Esophagus squamous epithelium (tissue), 4 donors: ENCODE data around the gene TKTL2.
A peak's percentile ranks its signal among the peaks of the same experiment; 100 is the strongest.

Experiments
- POLR2A ChIP-seq, 4 donors: fragments of 450-650 bp; IDR thresholded peaks; one replicate each; pipeline ENCODE4 v1.6.1; 2017; ENCODE audit warnings: antibody characterized with exemption in 4 of 4, mild to moderate bottlenecking in 4 of 4, moderate library complexity in 3 of 4
- TF ChIP-seq, protein P1 (sequence below), 6 experiments: fragments of 450-650 bp in 4 of 6; fragments of 200-600 bp in 2 of 6; sonication (generic) in 2 of 6; IDR thresholded peaks; one replicate each; pipeline ENCODE4 v1.5.1; 2016 to 2019; ENCODE audit warnings: antibody characterized with exemption in 6 of 6, mild to moderate bottlenecking in 4 of 6, moderate library complexity in 4 of 6

DNA sequence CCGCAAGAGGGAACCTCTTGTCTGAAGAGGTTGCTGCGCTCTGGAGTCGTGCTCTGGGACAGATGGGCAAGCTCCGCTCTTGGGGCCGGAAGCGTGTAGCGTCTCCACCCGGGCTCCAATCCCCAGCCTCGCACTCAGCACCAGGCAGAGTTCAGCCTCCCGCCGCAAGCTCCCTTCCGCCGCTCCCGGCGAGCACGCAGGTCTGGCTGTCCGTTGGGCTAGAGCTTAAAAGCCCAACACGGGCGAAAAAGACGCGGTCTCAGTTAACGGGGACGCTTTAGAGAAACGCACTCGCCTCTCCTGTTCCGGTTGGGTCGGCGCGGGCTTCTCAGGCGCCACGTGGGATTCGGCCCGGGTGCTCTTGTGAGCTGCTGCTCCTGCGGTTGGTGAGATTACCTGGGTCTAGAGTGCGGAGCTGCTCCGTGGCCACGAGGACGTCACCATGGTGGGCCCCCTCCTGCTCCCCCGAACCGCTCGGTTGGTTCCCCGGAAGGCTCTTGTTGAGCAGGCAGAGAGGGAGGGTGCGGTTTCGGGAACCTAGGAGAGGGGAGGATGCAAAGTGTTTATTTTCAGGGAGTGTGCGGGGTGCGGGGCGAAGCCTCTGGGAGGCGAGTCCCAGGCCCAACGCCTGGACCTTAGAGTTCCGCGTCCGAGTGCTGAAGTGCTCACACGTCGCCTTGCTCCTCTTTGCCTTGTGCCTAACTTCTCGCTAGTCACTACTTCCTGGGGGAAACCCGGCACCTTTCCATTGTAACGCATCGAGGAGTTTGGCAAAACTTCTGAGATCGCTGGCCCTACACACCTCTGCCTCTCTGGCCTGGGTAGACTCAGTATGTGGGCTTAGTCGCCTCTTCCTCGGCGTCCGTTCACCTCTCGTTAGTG is 21.0 kb upstream of the TKTL2 start, which contains the start of gene TMA16:
- TF ChIP-seq, protein P1, sequence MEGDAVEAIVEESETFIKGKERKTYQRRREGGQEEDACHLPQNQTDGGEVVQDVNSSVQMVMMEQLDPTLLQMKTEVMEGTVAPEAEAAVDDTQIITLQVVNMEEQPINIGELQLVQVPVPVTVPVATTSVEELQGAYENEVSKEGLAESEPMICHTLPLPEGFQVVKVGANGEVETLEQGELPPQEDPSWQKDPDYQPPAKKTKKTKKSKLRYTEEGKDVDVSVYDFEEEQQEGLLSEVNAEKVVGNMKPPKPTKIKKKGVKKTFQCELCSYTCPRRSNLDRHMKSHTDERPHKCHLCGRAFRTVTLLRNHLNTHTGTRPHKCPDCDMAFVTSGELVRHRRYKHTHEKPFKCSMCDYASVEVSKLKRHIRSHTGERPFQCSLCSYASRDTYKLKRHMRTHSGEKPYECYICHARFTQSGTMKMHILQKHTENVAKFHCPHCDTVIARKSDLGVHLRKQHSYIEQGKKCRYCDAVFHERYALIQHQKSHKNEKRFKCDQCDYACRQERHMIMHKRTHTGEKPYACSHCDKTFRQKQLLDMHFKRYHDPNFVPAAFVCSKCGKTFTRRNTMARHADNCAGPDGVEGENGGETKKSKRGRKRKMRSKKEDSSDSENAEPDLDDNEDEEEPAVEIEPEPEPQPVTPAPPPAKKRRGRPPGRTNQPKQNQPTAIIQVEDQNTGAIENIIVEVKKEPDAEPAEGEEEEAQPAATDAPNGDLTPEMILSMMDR (IDR thresholded peaks at IDR 0.05) = no peak
- peak in 2 of 4 donors; percentile 26 to 59 for TF ChIP-seq POLR2A (IDR thresholded peaks at IDR 0.05)
